HG02588 (cell line): ENCODE measurements around the gene BCKDHB.

Experiments used
- ATAC-seq: cut with Tn5 transposase; IDR thresholded peaks from one replicate; pipeline ENCODE4 v1.9.1; 2021; ENCODE audit warnings: mild to moderate bottlenecking, moderate library complexity; ENCODE audit not compliant: unreplicated experiment

Gene BCKDHB

GRCh38 chr6:80145921-80146320 lies 39.5 kb downstream of the BCKDHB start:
- ATAC-seq: no peak

GRCh38 chr6:80148220-80148619 lies 41.7 kb downstream of the BCKDHB start:
- ATAC-seq: no peak

GRCh38 chr6:80151635-80152034 lies 45.2 kb downstream of the BCKDHB start:
- no peak for ATAC-seq

DNA sequence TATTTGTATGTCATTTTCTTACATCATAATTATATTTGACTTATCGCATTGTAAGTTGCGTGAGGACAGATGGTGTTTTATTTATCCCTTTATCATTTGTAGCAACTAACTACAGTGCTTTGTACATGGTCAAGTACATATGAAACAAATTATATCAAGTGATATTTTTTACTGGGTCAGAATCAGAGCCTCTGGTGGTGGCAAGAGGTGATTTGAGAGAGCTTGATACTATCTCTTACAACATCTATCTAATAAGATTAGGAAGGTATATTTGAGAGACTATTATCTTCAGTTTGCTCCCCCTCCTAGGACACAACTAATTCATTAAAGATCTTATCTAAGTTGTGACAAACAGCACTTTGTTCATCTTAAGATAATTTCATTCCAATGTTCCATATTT lies 47.7 kb downstream of the BCKDHB start:
- ATAC-seq: no peak

GRCh38 chr6:80156221-80156620 lies 49.8 kb downstream of the BCKDHB start:
- no peak for ATAC-seq

DNA sequence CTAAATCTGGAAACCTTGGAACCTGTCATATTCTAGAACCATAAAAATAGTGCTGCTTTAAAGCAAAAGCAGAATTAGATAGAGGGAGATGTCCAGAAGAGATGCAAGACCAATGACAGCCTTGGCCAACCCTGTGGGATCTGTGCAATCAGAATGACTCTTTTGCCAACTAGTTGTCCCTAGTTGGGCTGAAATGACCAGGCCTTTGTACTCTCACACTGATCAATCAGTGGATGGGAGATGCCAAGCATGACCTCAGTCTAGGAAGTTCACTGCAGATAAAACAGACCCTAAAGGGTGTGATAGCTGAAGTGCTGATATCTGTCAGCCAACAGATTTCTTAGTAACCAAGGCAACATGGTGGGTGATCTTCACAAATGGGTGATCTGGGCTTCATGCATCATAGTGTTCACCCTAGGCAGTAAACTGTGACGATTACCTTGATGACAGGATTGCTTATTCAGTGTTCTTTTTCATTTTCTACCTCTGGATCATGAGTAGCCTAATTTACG lies 52.1 kb downstream of the BCKDHB start:
- no peak for ATAC-seq

- ATAC-seq: no peak
These were observed 55.0 kb downstream of the BCKDHB start for GRCh38 chr6:80161434-80161833.

GRCh38 chr6:80163754-80164187 lies 57.3 kb downstream of the BCKDHB start:
- ATAC-seq: peak; percentile 65

DNA sequence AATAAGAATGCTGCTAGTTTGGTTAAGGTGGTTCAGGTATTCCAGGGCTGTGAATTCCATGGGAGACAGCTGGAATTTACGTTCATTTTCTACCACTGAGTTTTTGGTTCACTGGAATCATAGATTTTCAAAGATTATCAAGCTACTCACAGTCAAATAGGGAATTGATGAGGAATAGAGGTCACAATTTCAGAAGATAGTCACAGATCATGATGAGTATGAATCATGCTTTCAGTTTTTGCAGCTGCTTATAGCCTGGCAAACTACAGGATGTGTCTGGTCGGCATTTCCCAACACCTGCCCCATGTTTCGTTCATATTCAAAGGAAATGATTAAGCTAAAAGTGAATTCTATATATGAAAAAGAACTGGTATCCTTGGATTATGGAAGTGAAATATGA lies 58.7 kb downstream of the BCKDHB start:
- peak; percentile 91 for ATAC-seq

- no peak for ATAC-seq
These were observed 59.3 kb downstream of the BCKDHB start for GRCh38 chr6:80165819-80166218.

DNA sequence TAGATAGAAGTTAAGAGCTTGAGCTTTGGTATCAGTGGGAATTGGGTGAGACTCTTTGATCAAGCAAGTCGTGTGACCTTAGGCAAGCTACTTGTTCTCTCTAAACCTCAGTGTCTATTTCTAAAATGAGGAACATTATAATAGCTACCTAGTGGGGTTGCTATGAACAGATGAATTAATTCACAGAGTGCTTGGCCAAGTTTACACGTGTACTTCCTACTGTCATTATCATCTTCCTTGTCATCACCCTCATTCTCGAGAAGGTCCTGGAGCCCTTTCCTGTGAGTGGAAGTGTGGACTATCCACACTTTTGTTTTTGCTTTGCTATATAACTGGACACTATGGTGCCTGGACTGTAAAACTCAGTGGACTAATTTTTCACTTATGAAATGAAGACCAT lies 64.0 kb downstream of the BCKDHB start:
- no peak for ATAC-seq

DNA sequence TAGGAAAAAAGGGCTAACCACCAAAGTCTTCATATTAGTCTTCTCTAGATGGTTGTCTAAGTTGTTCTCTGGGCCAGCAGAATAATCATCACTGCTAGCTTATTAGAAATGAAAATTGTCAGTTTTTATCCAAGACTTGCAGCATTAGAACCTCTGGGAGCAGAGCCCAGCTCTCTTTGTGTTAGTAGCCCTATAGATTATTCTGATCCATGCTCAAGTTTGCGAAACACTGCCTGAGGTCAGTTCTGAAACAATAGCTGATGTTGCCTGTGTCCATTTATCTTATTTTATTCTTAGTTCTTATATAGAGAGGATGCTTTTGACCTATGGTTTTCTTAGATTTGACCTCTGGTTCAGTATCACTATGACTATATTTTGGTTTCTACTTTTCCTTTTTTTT lies 66.9 kb downstream of the BCKDHB start:
- ATAC-seq: no peak

DNA sequence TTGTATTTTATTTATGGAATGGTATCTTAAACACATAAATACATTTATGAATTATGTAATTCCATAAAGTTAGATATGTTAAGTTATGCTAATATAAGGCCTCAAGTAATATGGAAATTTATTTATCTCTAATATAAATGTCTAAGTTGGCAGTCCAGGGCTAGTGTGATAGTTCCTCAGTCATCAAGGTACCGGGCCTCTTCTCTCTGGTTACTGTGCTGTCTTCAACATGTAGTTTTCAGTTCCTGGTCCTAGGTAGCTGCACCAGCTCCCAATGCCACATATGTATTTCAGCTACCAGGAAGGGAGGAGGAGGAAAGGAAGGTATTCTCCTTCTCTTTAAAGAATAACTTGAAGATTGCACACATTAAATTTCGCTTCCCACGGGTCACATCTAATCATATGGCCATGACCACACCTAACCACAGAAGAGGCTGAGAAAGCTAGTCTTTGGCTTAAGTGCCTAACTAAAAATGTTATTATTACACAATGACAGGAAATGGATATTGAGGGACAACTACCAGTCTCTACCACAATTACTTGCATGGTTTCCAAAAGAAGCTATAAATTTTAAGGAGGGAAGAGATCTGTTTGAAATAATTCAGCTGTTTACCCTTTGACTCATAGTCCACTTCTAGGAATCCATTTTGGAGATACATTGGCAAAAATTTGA lies 68.6 kb downstream of the BCKDHB start:
- ATAC-seq: no peak

DNA sequence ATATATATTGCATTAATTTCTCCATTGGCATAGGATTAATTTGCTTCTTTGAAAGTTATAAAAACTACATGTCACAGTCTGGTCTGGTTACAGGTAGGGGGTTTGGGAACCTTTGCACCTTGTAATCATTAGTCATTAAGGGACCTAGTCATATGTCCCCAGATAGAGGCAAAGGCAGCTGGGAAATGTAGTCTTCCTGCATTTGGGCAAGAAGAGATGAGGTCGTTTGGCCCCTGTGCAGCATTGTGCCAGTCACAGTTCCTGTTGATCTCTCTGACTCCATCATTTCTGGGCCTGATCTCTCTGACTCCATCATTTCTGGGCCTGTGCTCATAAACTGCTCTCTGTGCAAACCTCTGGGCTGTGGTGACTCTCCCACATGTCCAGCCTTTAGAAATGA lies 73.2 kb downstream of the BCKDHB start:
- ATAC-seq: no peak

DNA sequence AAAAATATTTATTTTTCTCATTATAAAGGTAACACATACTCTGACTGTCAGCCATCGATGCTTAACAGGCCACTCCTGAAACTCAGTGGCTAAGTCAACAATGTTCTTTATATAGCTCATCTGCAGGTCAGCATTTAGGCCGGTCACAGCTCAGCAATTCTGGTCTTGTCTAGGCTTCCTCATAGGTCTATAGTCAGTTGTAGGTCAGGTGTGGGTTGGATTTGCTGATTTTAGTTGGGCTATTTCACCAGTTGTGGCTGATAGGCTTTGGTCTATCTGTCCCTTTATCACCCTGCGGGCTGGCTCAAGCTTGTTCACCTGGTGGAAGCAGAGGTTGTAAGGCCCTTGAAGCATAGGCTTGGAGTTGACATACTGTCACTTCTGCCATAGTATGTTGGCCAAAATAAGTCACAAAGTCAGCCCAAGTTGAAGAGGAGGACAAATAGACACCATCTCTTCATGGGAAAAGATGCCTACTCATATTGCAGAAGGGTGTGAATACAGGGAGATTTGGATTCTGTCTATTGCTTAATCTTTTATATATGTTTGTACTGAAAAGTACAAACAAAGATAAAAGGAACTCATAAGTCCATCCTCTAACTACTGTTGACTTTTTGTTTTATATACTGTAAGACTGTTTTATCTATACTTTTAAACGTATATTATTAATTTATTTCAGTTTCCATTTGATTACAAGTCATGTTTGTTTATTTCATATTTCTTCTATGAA lies 75.0 kb downstream of the BCKDHB start:
- ATAC-seq: no peak

GRCh38 chr6:80182308-80182707 lies 75.8 kb downstream of the BCKDHB start:
- ATAC-seq: no peak

GRCh38 chr6:80183019-80183795 lies 76.7 kb downstream of the BCKDHB start:
- no peak for ATAC-seq

GRCh38 chr6:80185492-80185891 lies 79.0 kb downstream of the BCKDHB start:
- ATAC-seq: no peak

- ATAC-seq: no peak
These were observed 79.6 kb downstream of the BCKDHB start for GRCh38 chr6:80186082-80186481.

- no peak for ATAC-seq
These were observed 90.4 kb downstream of the BCKDHB start for GRCh38 chr6:80196906-80197305.

- no peak for ATAC-seq
These were observed 91.0 kb downstream of the BCKDHB start for GRCh38 chr6:80197474-80197873.

- no peak for ATAC-seq
These were observed 91.5 kb downstream of the BCKDHB start for GRCh38 chr6:80197986-80198385.
